RKO (cell line): ENCODE data around the gene C1orf74.
"Not testable (repeated sequence)": the region's sequence is repeated elsewhere in the genome, so short reads cannot be mapped to it uniquely, and the experiment has no call there.

Experiments
- DNase-seq: peaks from one replicate; pipeline ENCODE4 v3.0.0-alpha.2; 2016; ENCODE audit warnings: low spot score

The C1orf74 gene

GRCh38 chr1:209805341-209805781 lies 21.0 kb upstream of the C1orf74 start:
- DNase-seq, result no peak

- DNase-seq, result no peak
Measured at GRCh38 chr1:209803568-209803967, 19.2 kb upstream of the C1orf74 start.

DNA sequence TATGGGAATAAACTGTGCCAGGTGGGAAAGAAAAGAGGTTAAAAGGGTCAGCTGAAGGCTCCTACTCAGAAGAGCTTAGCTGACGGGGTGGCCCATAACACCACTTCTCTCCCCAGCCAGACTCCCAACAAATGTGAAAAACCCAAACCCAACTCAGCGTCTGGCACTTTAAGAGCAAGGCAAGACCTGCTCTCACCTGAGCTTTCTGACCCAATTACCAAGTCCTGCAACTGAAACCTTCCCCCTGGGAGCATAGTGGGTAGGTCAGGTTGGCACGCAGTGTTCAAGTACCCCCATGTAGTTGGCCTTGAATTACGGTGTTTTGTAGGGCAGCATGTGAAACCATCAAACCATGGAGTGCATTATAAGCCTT lies 18.4 kb upstream of the C1orf74 start:
- no peak for DNase-seq

- DNase-seq, result no peak
Measured at GRCh38 chr1:209802117-209802779, 17.9 kb upstream of the C1orf74 start.

GRCh38 chr1:209800984-209801834 lies 16.9 kb upstream of the C1orf74 start:
- no peak for DNase-seq

GRCh38 chr1:209797978-209798639 lies 13.8 kb upstream of the C1orf74 start:
- DNase-seq, result no peak

GRCh38 chr1:209793711-209794110 lies 9.4 kb upstream of the C1orf74 start:
- DNase-seq, result not testable (repeated sequence)

DNA sequence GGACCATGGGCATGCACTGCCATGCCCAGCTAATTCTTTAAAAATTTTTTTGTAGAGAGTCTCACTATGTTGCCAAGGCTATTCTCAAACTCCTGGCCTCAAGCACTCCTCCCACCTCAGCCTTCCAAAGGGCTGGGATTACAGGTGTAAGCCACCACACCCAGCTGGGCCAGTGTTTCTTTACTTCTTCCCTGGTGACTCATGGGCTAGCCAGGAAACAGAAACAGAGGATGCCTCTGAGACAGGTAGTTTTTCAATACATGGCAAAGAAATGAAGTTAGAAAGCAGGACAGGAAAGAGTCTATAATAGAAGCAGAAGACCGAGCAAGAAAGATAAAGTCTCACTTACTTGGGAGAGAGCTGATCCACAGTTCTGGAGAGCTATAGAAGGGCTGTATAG lies 7.6 kb upstream of the C1orf74 start:
- DNase-seq, result no peak

DNA sequence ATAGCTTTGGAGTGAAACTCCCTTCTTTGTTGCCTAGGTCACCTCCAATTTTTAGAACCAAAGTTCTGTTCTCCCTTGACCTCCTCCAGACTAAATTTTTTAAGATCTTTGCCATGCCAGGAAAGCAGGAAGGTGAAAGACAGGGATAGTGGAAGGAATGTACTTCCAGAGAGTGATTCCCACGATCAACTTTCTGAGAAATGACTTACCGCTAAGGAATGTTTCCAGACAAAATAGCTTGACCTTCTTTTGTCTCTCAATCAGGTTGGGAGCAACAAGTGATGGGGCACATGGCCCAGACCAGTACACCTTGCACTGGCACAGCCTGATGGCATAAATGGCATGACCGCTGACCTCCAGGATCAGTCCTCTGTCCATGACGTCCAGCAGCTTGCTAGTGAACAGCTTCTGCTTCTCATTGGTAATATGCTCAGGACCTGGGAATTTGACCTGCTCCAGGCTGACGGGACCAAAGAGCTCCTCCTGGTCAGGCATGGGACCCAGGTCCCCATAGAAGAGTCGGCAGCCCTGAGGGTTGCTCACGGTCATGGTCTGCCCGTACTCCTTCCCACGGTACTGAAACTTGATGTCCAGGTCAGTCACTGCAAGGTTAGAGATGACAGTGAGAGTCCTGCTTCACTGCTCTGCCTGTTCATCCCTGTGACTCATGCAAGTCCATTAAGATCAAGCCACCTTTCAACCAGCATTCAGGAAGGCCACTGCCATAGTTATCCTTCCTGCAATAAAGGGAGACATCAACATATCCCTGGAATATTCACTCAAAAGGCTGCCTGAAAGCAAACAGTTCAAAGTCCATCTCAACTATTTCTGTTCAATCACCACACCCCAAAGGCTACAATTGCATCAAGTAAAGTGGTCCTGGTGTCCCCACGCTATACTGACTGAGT lies 6.2 kb upstream of the C1orf74 start:
- no peak for DNase-seq

- no peak for DNase-seq
Measured at GRCh38 chr1:209789245-209789644, 4.9 kb upstream of the C1orf74 start.

DNA sequence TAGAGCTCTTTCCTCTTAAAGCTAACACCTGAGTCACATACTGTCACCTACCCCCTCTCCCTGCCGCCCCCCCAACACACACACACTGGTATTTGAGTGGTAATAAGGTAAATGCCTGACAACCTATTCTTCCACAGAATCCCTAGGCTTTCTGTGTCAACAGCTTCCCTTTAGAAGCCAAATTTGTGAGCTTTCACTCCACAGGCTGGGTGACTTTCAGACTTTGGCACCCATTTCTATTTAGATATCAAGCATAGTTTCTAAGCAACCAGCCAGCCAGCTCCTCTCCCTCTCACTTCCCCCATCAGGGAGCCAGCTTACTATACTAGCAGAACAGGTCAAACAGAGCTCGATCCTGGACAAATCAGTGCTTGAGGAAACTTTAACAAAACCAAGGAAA lies 3.2 kb upstream of the C1orf74 start:
- DNase-seq, result no peak

DNA sequence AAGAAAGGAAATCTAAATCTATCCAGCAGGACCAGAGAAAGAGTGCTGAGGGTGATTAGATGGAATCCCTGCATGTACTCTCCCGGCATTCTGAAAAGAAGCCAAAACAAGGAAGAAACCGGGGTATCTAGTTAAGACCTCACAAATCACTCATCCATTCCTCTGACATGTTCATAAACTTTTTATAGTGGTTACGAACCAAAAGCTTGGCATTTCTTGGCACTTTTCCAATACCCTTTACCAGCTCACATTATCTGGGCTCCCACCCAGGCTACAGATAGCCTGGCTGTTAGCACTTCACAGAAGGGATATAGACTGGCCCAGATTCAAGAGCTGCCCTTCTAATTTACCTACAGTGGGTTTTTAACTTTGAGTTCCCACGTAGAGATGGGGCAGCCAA lies 1.8 kb upstream of the C1orf74 start:
- DNase-seq, result no peak

DNA sequence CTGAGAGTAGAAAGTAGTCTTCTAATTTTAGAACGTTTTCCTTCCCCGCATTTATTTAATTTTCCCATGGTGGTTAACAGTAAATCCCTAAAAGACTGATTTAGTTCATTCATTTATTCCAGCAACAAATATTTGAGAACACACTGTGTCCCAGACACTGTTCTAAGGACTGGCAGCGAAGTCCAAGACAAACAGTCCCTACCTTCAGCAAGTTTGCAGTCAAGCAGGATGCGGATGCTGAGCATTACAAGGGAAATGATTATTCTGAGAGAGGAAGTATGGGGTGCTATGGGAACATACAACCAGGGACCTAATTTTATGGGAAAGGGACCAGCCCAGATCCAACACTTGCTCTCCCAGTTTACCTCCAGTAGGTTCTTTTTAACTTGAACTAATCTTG lies 1.2 kb upstream of the C1orf74 start:
- DNase-seq, result no peak

DNA sequence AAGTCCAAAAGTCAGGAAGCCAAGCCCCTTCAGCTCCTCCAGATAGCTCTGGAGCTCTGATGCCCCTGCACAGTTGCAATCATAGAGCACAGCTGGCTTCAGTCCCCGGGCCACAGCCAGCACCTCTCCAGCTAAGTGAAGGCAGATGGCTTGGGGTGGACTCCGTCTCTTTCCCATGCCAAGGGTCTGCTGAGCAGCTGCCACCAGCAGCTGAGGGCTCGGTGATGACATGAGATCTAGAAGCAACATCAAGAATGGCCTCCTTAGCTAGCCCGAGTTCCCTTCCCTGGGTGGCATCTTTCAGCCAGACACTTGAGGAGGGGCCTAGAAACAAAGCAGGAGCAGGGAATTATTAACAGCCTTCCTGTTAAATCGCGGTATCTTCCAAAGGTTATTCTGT lies 973 bp downstream of the C1orf74 start:
- no peak for DNase-seq

- DNase-seq, result no peak
Measured at GRCh38 chr1:209780268-209780667, 4.1 kb downstream of the C1orf74 start.

DNA sequence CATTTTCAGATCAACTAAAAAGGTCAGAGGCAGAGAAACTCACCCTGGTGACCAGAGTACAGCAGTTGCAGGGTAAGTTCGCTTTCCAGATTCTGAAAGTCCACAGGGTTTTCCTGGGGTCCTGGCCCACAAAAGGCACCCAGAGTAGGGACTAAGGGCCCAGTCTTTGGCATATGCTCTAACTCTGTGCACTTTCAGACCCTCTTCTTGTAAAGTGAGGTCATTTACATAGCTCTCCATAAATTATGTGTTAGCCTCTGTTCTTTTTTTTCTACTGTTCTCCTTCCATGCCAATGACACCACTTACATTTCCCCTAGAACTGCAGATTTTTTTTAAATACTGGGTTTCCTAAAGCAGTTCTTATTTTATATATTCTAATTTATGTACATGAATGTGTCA lies 6.3 kb downstream of the C1orf74 start:
- no peak for DNase-seq

DNA sequence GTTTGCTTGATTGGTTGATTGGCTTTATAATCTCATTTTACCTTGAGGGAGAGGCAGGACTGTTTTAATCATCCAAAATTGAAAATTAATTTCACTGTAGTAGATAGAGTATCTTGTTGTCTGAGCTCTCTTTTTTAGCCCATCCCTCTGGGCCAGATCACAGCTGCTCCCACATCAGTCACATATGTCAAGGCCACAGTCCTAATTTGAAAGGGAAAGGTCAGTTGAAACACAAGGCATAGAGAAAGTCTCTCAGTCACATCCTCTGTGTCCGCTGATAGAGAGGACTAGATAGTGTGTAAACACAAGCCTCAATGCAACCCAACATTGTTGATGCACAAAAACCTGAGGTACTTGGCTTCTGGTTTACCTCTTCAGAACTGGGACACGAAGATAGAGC lies 6.8 kb downstream of the C1orf74 start:
- no peak for DNase-seq

DNA sequence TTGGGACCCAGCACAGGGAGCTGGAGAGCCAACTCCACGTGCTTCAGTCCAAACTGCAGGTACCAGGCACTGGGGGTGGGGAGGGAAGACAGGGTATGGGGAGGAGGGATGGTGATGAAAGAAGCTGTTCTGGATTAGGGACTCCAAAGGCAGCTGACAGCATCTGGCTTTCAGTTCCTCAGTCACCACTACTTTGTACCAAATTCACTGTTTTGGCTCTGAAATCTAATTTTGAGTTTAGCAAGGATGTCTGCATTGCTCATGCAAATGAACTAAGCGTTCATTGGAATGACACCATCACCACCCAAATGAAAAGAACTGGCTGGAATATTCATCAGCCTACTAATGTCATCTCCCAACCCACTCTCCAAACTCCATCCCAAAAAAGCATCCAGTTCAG lies 8.7 kb downstream of the C1orf74 start:
- DNase-seq, result no peak

DNA sequence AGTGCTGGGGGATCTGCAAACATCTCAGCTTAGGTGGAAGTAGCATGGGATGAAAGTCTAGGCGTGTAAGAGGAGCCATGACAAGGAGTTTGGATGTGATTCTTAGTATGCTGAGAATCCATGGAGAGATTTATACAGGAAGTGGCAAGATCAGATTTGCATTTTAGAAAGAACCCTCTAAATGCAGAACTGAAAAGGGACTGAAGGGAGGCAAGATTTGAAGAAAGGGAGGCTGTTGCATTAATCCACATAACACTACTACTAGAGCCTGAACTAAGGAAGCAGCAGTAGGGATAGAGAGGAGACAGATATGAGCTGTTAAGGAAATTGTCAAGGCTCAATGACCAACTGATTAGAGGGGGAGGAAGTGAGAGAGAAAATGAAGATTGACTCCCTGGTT lies 9.8 kb downstream of the C1orf74 start:
- no peak for DNase-seq

DNA sequence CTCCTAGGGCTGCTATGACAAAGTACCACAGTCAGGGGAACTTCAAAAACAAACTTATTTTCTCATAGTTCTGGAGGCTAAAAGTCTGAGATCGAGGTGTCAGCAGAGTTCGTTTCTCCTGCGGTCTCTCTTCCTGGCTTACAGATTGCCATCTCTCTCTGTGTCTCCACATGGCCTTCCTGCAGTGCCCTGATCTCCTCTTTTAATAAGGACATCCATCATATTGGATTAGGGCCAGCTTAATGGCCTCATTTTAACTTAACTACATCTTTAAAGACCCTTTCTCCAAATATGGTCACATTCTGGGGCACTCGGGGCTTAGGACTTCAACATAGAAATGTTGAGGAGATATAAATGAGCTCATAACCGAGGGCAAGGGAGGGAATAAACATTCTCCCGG lies 12.2 kb downstream of the C1orf74 start:
- DNase-seq, result no peak

DNA sequence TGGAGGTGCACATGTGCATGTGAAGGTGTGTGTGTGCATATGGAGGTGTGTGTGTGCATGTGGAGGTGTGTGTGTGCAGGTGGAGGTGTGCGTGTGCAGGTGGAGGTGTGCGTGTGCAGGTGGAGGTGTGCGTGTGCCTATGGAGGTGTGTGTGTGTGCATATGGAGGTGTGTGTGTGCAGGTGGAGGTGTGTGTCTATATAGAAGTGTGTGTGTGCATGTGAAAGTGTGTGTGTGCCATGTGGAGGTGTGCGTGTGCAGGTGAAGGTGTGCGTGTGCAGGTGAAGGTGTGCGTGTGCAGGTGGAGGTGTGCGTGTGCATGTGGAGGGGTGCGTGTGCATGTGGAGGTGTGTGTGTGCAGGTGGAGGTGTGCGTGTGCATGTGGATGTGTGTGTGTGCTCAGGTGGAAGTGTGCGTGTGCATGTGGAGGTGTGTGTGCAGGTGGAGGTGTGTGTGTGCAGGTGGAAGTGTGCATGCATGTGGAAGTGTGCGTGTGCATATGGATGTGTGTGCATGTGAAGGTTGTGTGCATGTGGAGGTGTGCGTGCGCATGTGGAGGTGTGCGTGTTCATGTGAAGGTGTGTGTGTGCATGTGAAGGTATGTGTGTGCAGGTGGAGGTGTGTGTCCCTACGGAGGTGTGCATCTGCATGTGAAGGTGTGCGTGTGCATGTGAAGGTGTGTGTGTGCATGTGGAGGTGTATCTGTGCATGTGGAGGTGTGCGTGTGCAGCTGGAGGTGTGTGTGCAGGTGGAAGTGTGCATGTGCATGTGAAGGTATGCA lies 13.5 kb downstream of the C1orf74 start:
- DNase-seq, result no peak
